ENCODE data around the gene OR4C13.
"Not testable (repeated sequence)": the region's sequence is repeated elsewhere in the genome, so short reads cannot be mapped to it uniquely, and the experiment has no call there.

DNA sequence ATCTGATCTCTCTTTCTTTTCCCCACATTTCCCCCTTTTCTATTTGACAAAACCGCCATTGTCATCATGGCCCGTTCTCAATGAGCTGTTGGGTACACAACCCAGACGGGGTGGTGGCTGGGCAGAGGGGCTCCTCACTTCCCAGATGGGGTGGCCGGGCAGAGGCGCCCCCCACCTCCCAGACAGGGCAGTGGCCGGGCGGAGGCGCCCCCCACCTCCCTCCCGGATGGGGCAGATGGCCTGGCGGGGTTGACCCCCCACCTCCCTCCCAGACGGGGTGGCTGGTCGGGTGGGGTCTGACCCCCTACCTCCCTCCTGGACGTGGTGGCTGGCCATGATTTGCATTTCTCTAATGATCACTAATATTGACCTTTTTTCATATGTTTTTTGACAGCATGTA, 40.7 kb upstream of the OR4C13 start:
- not testable (repeated sequence) for TF ChIP-seq POLR2A (IDR thresholded peaks at IDR 0.05; ENCODE audit: insufficient read depth in 1 of 2, low read depth in 2 of 2, low read length in 2 of 2); POLR2AphosphoS5 (IDR thresholded peaks at IDR 0.05; ENCODE audit: low read depth, low read length); SMC3 (IDR thresholded peaks at IDR 0.05; ENCODE audit: low read length)
- TF ChIP-seq, protein P1, sequence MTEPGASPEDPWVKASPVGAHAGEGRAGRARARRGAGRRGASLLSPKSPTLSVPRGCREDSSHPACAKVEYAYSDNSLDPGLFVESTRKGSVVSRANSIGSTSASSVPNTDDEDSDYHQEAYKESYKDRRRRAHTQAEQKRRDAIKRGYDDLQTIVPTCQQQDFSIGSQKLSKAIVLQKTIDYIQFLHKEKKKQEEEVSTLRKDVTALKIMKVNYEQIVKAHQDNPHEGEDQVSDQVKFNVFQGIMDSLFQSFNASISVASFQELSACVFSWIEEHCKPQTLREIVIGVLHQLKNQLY (CRISPR knock-in tag; IDR thresholded peaks at IDR 0.05), result not testable (repeated sequence)
- TF ChIP-seq, protein P2, sequence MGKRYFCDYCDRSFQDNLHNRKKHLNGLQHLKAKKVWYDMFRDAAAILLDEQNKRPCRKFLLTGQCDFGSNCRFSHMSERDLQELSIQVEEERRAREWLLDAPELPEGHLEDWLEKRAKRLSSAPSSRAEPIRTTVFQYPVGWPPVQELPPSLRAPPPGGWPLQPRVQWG (CRISPR knock-in tag; IDR thresholded peaks at IDR 0.05; ENCODE audit: borderline replicate concordance, low read depth), result not testable (repeated sequence)

Measured in HepG2 (cell line).